RPMI7951 (cell line): ENCODE results near the gene ADIPOQ. TPM values are rescaled to one million over a fixed set of nuclear protein-coding genes. Genes with fewer than 3 reads are reported as not detected.
A peak's percentile ranks its signal among the peaks of the same experiment; 100 is the strongest.
"Not testable (repeated sequence)": the region's sequence is repeated elsewhere in the genome, so short reads cannot be mapped to it uniquely, and the experiment has no call there.

Experiments
- DNase-seq: peaks from one replicate; pipeline ENCODE4 v3.0.0-alpha.2; 2012; ENCODE audit warnings: low read depth
- total RNA-seq: library from RNA; depleted of rRNA; stranded (reverse); fragments of >200 nt; shearing (Covaris generic); gene quantifications from 2 replicates; pipeline ENCODE4 v1.2.3, GENCODE V29; 2014

The ADIPOQ gene
- total RNA-seq, 1 experiment from 2014 or later = not detected

DNA sequence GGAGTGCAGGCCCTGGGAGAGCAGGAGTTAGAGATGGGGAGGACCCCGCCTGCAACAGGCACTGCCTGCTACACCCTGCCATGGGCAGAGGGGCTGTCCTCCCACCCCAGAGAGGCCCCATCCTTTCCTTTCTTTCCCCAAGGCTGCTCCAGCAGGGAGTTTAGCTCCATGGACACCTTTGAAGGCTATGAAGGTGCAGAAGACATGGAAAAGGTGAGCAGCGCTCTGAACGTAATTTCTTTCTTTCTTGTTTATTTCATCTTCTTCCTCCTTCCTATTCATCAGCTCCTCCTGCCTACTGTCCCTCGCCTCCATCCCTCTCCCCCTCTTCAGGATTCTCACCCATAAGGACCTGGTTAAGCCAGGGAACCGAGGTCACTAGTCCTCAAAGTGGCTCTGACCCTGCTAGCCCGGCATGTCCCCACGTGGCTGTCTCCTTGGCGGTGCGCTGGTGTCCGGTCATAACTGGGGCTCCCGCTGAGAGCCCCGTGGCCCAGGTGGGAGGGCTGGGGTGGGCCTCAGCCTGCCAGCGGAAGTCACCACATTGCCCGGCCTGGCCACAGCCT, 16.0 kb upstream of the ADIPOQ start:
- no peak for DNase-seq

DNA sequence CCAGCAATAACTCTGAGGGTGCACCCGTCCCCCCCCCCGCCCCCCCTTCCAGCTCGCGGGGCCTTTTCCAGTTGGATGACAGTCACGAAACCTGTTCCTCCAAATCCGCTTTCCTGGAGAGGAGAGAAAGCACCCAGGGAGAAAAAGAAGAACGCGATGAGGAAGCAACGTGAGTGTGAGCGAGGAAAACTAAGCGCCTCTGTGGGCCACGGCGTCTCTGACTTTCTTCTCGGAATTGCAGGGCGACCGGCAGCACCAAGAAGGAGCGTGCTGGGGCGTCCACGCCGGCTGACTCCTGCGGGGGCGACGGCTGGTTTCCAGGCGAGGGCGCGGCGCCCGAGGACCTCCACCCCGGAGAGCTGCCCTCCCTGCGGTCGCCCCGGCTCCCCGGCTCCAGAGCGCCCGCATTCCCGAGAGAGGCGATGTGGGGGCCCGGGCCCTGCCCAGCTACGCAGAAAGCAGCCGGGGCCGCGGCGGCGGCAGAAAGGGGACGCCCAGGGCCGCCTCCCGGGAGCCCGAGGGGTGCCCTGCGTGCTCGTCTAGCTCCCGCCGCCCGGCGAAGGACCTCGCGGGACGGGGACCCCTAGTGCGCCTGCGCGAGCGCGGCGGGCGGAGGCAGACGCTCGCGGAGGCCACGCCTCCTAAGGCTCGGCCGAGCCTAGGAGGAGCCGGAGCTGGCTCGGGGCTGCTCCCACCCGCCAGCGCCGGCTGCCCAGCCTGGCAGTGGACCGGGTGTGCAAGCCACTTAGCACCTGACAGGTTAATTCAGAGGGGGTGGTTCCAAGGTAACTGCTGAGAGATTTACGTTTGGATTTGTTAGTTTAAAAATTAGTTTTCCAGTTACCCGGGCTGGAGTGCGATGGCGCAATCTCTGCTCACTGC, 15.3 kb upstream of the ADIPOQ start:
- peak; percentile 81 for DNase-seq

GRCh38 chr3:186828340-186828739, 14.2 kb upstream of the ADIPOQ start:
- DNase-seq = no peak

DNA sequence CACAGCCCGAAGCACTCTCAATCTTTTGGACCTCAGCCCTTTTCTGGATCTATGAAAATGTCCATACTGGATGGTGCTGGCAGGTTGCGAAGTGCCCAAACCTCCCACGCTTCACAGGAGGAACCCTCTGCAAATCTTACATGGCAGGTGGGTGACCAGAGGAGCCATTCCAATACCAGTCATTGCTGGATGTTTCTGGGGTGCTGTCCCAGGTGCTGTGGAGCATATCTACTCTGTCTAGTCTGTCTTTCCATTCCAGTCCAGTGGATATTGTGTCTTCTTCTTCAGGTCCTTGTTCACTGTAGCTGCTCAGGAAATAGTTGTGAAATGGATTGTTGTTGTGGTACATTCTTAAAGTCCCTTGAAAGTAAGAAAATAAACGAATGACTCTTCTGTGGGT, 10.7 kb upstream of the ADIPOQ start:
- DNase-seq = no peak

DNA sequence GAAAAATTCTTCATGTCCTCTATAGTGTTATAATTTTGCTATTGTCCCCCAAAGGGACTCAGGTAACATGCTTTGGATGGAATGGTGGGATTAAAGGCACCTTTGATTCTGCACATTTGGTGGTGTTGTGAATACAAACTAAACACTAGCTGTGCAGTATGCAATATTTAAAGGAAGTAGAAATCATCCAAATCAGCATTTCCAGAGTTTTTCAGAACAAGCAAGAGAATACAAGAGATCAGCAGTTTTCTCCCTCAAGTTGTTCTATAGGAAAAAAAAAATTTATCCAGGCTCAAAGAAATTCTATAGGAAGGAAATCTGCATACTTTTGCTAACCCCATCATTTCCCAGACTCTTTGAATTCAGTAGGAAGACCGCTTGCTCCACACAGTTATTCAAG, 10.2 kb upstream of the ADIPOQ start:
- no peak for DNase-seq

DNA sequence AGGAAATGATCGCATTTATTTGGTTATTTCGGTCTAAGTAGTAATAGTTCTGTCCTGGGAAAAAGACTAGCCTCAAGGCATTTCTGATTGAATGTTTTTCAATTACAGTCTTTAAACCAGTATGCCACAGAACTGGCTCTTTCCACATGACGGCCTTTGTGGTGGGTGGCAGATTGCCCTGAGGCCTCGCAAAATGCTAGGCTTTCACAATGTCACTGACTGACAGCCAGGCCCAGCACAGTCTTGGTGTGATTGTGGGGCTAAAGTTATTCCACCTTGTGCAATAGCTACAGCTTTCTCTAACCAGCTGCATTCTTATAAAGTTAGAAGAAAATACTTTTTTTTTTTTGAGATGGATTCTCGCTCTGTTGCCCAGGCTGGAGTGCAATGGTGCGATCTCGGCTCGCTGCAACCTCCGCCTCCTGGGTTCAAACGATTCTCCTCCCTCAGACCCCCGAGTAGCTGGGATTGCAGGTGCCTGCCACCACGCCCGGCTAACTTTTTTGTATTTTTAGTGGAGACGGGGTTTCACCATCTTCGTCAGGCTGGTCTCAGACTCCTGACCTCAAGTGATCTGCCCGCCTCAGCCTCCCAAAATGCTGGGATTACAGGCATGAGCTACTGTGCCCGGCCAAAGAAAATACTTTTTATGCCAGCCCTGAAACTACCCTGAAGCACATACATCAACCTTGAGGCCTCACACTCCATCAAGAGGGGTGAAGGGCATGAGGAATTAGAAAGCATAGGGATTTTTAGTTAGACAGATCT, 2.5 kb upstream of the ADIPOQ start:
- DNase-seq = peak; percentile 50

DNA sequence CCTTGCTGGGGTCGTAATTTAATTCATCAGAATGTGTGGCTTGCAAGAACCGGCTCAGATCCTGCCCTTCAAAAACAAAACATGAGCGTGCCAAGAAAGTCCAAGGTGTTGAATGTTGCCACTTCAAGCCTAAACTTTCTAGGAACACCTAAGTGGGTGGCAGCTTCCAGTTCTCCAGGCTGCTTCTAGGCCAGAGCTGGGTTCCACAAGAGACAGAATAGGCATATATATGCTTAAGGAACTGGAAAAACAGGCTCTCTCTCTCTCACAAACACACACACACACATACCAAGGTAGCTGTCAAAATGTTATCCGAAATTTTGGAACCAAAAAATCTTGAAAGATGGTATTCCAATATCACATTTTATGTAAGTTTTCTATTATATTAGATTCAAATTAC, 890 bp upstream of the ADIPOQ start:
- DNase-seq = no peak

GRCh38 chr3:186843039-186843432, 526 bp downstream of the ADIPOQ start:
- no peak for DNase-seq

- DNase-seq = no peak
Observed at GRCh38 chr3:186844908-186845307, 2.4 kb downstream of the ADIPOQ start.

- no peak for DNase-seq
Observed at GRCh38 chr3:186845756-186846155, 3.2 kb downstream of the ADIPOQ start.

- DNase-seq = no peak
Observed at GRCh38 chr3:186847437-186847836, 4.9 kb downstream of the ADIPOQ start.

GRCh38 chr3:186849374-186849975, 7.0 kb downstream of the ADIPOQ start:
- DNase-seq = peak; percentile 17

DNA sequence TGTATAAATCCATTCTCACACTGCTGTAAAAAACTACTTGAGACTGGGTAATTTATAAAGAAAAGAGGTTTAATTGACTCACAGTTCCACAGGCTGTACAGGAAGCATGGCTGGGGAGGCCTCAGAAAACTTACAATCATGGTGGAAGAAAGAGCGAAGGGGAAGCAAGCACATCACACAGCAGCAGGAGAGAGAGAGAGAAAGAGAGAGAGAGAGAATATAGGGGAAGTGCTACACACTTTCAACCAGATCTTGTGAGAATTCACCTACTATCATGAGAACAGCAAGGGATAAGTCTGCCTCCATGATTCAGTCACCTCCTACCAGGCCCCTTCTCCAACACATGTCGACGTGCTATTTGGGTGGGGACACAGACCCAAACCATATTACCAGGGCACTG, 9.3 kb downstream of the ADIPOQ start:
- not testable (repeated sequence) for DNase-seq

- no peak for DNase-seq
Observed at GRCh38 chr3:186852994-186853393, 10.5 kb downstream of the ADIPOQ start.

GRCh38 chr3:186854146-186854545, 11.6 kb downstream of the ADIPOQ start:
- DNase-seq = no peak

DNA sequence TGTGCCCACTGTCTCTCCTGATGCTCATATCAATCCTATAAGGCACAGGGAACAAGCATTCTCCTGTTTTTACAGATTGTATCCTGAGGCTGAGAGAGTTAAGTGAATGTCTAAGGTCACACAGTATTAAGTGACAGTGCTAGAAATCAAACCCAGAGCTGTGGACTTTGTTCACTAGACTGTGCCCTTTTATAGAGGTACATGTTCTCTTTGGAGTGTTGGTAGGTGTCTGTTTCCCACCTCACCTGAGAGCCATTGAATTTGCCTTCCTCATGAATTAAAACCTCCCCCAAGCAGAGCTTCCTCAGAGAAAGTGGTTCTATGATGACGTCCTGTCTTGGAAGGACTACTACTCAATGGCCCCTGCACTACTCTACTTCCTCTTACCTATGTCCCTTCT, 12.4 kb downstream of the ADIPOQ start:
- DNase-seq = no peak

DNA sequence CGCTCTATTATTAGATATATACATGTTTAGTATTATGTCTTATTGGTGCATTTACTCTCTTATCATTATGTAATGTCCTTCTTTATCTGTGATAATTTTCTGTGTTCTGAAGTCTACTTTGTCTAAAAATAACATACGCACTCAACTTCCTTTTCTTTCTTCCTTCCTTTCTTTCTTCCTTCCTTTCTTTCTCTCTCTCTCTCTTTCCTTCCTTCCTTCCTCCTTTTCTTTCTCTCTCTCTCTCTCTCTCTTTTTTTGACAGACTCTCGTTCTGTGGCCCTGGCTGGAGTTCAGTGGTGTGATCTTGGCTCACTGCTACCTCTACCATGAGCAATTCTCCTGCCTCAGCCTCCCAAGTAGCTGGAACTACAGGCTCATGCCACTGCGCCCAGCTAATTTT, 15.2 kb downstream of the ADIPOQ start:
- no peak for DNase-seq

DNA sequence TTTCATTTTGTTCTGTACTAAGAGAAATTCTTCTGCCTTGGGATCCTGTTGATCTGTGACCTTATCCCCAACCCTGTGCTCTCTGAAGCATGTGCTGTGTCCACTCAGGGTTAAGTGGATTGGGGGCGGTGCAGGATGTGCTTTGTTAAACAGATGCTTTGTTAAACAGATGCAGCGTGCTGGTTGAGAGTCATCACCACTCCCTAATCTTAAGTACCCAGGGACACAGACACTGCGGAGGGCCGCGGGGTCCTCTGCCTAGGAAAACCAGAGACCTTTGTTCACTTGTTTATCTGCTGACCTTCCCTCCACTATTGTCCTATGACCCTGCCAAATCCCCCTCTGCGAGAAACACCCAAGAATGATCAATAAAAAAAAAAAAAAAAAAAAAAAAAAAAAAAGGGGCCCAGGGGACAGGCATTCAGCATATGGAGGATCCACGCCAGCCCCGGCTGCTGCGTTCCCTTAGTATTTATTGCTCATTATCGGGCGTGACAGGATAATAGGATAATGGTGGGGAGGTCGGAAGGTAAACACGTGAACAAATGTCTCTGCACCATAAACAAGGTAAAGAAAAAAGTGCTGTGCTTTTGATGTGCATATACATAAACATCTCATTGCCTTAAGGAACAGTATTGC, 22.8 kb downstream of the ADIPOQ start:
- DNase-seq = not testable (repeated sequence)

- DNase-seq = not testable (repeated sequence)
Observed at GRCh38 chr3:186866095-186866494, 23.6 kb downstream of the ADIPOQ start.

DNA sequence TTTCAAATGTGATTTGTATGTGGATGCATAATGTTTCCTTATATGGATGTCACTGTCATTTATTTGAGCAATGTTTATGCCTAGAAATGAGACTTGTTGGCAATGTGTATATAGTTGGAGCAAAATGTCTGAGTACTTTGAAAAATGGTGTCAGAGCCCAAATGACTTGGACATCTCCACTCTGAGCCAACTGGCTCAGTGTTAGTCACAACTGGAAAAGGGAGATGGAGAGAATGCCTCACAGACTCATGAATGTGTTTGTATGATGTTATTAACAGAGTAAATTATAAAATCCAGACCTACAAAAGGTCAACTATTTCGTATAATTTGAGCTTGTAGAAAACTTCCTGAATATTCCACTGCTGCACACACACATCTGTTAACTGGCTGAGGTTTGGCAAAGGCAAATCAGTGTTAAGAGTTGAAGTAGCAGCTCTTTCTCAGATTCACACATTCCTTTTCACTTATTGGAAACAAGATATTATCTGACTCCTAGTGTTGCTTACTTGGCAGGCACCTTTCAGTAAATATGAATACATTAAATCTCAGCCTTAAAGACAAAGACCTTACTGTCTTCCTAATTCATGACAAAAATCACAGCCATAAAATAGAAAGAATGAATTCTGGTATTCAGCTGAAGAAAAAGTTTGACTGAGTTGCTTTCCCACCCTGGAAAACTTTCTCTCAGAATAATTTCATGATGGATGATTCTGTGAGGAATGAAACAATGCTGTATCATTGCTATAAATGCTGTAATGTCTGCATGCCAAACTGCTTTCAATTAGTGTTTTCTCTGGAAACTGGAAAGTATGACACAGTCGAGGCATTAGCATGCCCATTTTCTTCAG, 27.0 kb downstream of the ADIPOQ start:
- DNase-seq = no peak
